Spleen (tissue), 11 donors: ENCODE data around the gene CARS1. TPM values are rescaled to one million over a fixed set of nuclear protein-coding genes. Genes with fewer than 3 reads are reported as not detected.

Source experiments
- DNase-seq: peaks from one replicate; pipeline ENCODE4 v3.0.0-alpha.2; 2020
- H3K27ac ChIP-seq, 8 donors: fragments of 200-600 bp; sonication (generic) in 7 of 8; 1 replicate in 4 of 8; 2 replicates in 4 of 8; pipeline versions ENCODE4 v1.5.0 to v1.8.0; 2016 to 2021; ENCODE audit warnings: inconsistent platforms in 4 of 8, mild to moderate bottlenecking in 4 of 8, moderate library complexity in 1 of 8
- H3K27me3 ChIP-seq, 7 donors: fragments of 200-600 bp; sonication (generic) in 6 of 7; replicated peaks in 1 of 7; 1 replicate in 4 of 7; 2 replicates in 3 of 7; pipeline versions ENCODE4 v1.5.0 to v1.8.0; 2016 to 2021; ENCODE audit warnings: inconsistent platforms in 3 of 7, mild to moderate bottlenecking in 1 of 7
- H3K36me3 ChIP-seq, 6 donors: fragments of 200-600 bp; sonication (generic) in 5 of 6; 1 replicate in 4 of 6; 2 replicates in 2 of 6; pipeline versions ENCODE4 v1.5.0 to v1.8.0; 2016 to 2021; ENCODE audit warnings: inconsistent platforms in 2 of 6
- H3K4me1 ChIP-seq, 6 donors: fragments of 200-600 bp; sonication (generic) in 5 of 6; 1 replicate in 3 of 6; 2 replicates in 3 of 6; pipeline versions ENCODE4 v1.5.0 to v1.8.0; 2016 to 2021; ENCODE audit warnings: inconsistent platforms in 3 of 6
- H3K4me3 ChIP-seq, 8 donors: fragments of 200-600 bp; sonication (generic) in 7 of 8; 1 replicate in 4 of 8; 2 replicates in 4 of 8; pipeline versions ENCODE4 v1.5.0 to v1.8.0; 2016 to 2021; ENCODE audit warnings: inconsistent platforms in 4 of 8, mild to moderate bottlenecking in 4 of 8, moderate library complexity in 2 of 8
- H3K9me3 ChIP-seq, 8 donors: fragments of 200-600 bp; sonication (generic) in 7 of 8; 1 replicate in 4 of 8; 2 replicates in 4 of 8; pipeline versions ENCODE4 v1.5.0 to v1.8.0; 2016 to 2021; ENCODE audit warnings: inconsistent platforms in 4 of 8
- POLR2A ChIP-seq, 3 donors: fragments of 450-650 bp; IDR thresholded peaks; one replicate each; pipeline ENCODE4 v1.5.1; 2017; ENCODE audit warnings: antibody characterized with exemption in 3 of 3, mild to moderate bottlenecking in 1 of 3
- POLR2AphosphoS5 ChIP-seq, 3 donors: sonication (generic); formaldehyde crosslinking; IDR thresholded peaks; one replicate each; pipeline ENCODE4 v1.5.1; 2017; ENCODE audit warnings: antibody characterized with exemption in 3 of 3
- WGBS, 5 donors: extraction: QIAGEN DNeasy Blood & Tissue Kit in 3 of 5; methylation state at CpG; one replicate each; pipeline versions ENCODE4 v1.1.5 to v1.1.7; 2013 to 2018; 5-methylcytosine and 5-hydroxymethylcytosine counted together
- intact Hi-C: fragments of 100-400 bp; cut with DNase I; formaldehyde crosslinking; loops from one replicate; pipeline ENCODE4 v1.15.0; 2023; ENCODE audit warnings: low total_unique reads
- polyA plus RNA-seq, 3 donors: library from polyadenylated mRNA; stranded (reverse); fragments of 200-250 nt; gene quantifications; one replicate each; pipeline ENCODE4 v1.2.1, GENCODE V29; 2013
- total RNA-seq, 7 donors: library from RNA; depleted of rRNA in 3 of 7; stranded (reverse); fragments of >200 nt in 3 of 7; fragmentation: NEBNext Ultra II Directional in 4 of 7; extraction: Animal tissue kit (Norgen Biotek cat#: 25700) in 4 of 7; gene quantifications; one replicate each; pipeline versions ENCODE4 v1.1.0 to v1.2.1, GENCODE V29; 2016 to 2021
- TF ChIP-seq, protein P1 (sequence below), 11 experiments: fragments of 200-600 bp in 7 of 11; fragments of 450-650 bp in 4 of 11; sonication (generic) in 4 of 11; IDR thresholded peaks in 8 of 11; conservative IDR thresholded peaks in 3 of 11; 1 replicate in 7 of 11; 2 replicates in 4 of 11; pipeline versions ENCODE4 v1.4.0 to v1.8.0; 2016 to 2021; ENCODE audit warnings: antibody characterized with exemption in 11 of 11, inconsistent platforms in 4 of 11, mild to moderate bottlenecking in 1 of 11
- donor health status: healthy with polysubstance abuse.
- donor health status: DM: no; HTN: no; CAD: no; lungs with moderate emphysema.
- donor health status: DM: no; HTN: no; CAD: no.
- donor health status: Bipolar disorder and iron deficiency.
- donor health status: healthy.
- donor health status: DM: no; HTN: no; CAD: no.
- donor health status: DM: yes; HTN: yes; CAD: no.

The CARS1 gene
- total and polyA plus RNA-seq, 10 donors, result 18.6 to 64.9 (median 37.5) TPM

DNA sequence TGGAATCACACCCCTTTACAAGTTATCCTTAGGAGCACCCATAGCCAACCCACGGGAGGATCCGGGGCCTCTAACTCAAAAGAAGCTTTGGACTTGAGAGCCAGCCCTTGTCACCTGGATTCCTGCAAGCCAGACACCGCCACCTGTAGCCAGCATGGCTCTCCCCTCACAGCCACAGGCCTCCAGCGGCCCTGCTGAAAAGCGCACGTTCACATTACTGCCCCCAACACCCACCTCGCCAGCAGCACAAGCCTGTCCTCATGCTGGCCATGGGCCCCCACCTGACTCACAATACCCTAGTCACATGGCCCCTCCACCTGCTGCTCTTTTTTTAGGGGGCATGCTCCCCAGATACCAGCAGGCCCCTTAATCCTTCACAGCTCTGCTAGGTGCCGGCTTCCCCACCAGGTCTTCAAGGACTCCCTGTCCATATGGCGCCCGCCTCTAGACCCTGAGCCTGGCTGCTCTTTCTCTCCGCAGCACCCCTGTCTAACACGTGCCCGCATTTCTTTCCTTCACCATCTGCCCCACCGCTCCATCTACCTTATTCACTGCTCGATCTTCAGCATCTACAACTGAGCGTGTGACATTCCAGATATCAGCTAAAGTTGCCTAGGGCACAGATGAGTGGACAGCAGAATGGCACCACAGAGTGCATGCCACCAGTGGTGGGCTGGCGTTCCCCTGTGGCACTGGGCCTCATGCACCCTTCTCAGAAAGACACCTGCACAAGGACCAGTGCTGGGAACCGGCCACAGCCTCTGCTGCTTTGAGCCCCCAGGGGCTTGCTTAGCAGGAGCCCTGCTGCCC, 6.6 kb downstream of the CARS1 start:
- intact Hi-C loops, result no loop called here
- peak; percentile 72 for DNase-seq
- Histone ChIP-seq H3K27ac (peak overlapping the region in 4 of 8 donors; percentile 68 to 87 (median 74)), H3K27me3 (no peaks in the 10 kb centered on the region), H3K4me1 (peaks cover 0 to 84% (median 49%) of the 10 kb centered on the region in 6 donors), H3K4me3 (peak overlapping the region in 1 of 8 donors; percentile 30), H3K9me3 (no peaks in the 10 kb centered on the region), H3K36me3 (peaks cover 0 to 57% (median 11%) of the 10 kb centered on the region in 6 donors)
- WGBS, 5 donors, result 93 to 96% (median 94%) methylated on average over 18 of the region's 18 CpGs
- TF ChIP-seq POLR2A (IDR thresholded peaks at IDR 0.05) (no peak), POLR2AphosphoS5 (IDR thresholded peaks at IDR 0.05) (no peak)
- TF ChIP-seq, protein P1, sequence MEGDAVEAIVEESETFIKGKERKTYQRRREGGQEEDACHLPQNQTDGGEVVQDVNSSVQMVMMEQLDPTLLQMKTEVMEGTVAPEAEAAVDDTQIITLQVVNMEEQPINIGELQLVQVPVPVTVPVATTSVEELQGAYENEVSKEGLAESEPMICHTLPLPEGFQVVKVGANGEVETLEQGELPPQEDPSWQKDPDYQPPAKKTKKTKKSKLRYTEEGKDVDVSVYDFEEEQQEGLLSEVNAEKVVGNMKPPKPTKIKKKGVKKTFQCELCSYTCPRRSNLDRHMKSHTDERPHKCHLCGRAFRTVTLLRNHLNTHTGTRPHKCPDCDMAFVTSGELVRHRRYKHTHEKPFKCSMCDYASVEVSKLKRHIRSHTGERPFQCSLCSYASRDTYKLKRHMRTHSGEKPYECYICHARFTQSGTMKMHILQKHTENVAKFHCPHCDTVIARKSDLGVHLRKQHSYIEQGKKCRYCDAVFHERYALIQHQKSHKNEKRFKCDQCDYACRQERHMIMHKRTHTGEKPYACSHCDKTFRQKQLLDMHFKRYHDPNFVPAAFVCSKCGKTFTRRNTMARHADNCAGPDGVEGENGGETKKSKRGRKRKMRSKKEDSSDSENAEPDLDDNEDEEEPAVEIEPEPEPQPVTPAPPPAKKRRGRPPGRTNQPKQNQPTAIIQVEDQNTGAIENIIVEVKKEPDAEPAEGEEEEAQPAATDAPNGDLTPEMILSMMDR (IDR thresholded peaks at IDR 0.05 in 8 of 11, conservative IDR thresholded peaks at IDR 0.05 in 3 of 11), result no peak

DNA sequence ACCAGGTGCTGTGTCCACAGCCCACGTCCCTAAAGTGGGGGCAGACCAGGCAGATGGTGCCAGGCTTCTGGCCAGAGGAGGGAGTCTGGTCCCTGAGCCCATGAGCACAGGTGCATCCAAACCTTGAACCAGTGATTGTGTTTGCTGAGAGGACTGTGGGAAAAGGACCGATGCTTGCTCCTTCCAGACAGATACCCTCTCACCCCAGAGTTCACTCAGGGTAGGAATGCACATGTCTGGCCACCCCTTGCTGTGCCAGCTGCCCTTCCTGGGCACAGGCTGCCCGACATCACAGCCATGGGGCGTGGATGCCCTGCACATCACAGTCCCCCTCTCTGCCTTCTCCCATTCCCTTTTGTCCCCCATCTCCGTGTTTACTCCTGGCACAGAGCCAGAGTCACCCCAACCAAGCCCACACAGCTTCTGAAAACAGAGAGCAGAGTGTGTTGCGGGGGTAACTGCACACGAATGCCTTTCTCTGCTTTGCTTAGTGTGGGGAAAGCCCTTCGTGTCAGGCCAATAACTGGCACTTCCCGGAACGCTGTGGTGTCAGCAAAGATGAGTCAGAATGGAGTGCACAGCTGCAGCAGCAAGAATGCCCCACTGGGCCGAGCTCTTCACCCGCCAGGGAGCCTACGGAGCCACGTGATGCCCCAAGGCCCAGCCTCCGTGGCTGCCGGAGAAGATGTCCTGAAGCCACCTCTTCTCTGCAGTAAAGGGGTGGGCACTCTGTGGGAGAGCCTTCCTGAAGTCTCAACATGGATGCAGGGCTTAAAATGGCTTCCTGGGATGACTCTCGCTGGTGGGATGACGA, 7.6 kb downstream of the CARS1 start:
- H3K4me3 ChIP-seq, result peak overlapping the region in 1 of 8 donors; percentile 30
- H3K27ac ChIP-seq, result peak overlapping the region in 7 of 8 donors; percentile 4 to 87 (median 68)
- H3K27me3 ChIP-seq, result no peaks in the 10 kb centered on the region
- peaks cover 0 to 65% (median 19%) of the 10 kb centered on the region in 6 donors for H3K36me3 ChIP-seq
- no peaks in the 10 kb centered on the region for H3K9me3 ChIP-seq
- 61 to 79% (median 65%) methylated on average over 14 to 18 of the region's 18 CpGs for WGBS, 5 donors
- H3K4me1 ChIP-seq, result peaks cover 0 to 74% (median 41%) of the 10 kb centered on the region in 6 donors
- intact Hi-C loops, result no loop called here
- TF ChIP-seq POLR2AphosphoS5 (IDR thresholded peaks at IDR 0.05) (peak; percentile 67 to 78 (median 74)), POLR2A (IDR thresholded peaks at IDR 0.05) (no peak)
- TF ChIP-seq, protein P1 (IDR thresholded peaks at IDR 0.05 in 8 of 11, conservative IDR thresholded peaks at IDR 0.05 in 3 of 11), result peak in 10 of 11 experiments; percentile 17 to 59 (median 34)
- peak; percentile 92 for DNase-seq

DNA sequence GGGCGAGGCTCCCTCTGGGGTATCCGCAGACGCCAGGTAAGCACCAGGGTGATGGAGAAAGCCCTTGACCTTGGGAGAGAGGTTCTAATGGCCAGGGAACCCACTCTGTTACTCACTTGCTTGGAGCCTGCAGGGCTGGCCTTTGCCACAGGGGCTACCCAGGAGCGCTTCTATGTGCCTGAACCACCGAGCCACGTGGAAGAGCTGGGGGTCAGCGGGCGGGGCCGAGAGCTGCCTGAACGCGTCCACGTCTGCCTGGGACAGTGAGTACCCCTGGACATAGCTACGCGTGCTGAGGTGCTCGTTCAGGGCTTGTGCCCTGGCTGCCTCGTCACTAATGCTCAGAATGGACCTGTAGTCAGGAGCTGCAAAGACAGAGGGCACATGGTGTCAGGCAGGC, 9.6 kb downstream of the CARS1 start:
- Histone ChIP-seq H3K4me1 (peaks cover 0 to 61% (median 36%) of the 10 kb centered on the region in 6 donors), H3K36me3 (peaks cover 0 to 65% (median 17%) of the 10 kb centered on the region in 6 donors), H3K9me3 (no peaks in the 10 kb centered on the region), H3K4me3 (no peak overlapping the region), H3K27ac (no peak overlapping the region), H3K27me3 (no peaks in the 10 kb centered on the region)
- WGBS, 5 donors, result 88 to 100% (median 95%) methylated on average over 7 to 16 of the region's 16 CpGs
- TF ChIP-seq POLR2A (IDR thresholded peaks at IDR 0.05) (no peak), POLR2AphosphoS5 (IDR thresholded peaks at IDR 0.05) (no peak)
- TF ChIP-seq, protein P1 (IDR thresholded peaks at IDR 0.05 in 8 of 11, conservative IDR thresholded peaks at IDR 0.05 in 3 of 11), result no peak
- no peak for DNase-seq
- intact Hi-C loops, result no loop called here
